Activated naive CD4-positive, alpha-beta T cell treated with Interleukin-2 at 50 U/mL for 16 hours (primary cell): Measurements from ENCODE around the gene EPHB1.
"Not testable (repeated sequence)": the region's sequence is repeated elsewhere in the genome, so short reads cannot be mapped to it uniquely, and the experiment has no call there.

ENCODE experiments used
- DNase-seq: peaks from one replicate; pipeline ENCODE4 v3.0.0-alpha.2; 2020

The EPHB1 gene

DNA sequence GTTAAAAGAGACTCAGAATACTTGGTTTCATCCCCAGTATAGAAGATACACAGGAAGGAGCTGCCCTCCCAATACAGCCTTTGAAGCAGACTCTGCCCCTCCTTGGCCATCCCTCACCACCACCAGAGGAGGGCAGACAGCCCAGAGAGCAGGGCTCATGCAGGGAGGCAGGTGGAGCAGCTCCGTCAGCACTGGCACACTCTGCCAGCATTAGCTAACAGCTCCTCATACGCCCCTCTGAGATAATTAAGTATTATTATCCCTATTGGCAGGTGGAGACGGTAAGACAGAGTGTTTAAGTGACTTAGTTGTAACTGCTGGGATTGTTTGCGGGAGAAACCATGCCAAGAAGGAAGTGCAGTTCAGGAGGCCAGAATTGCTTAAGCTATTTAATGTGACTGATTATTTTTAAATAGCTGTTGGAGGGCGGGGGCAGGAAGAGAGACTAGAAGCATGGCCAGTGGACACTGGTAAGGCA lies 434.0 kb downstream of the EPHB1 start:
- no peak for DNase-seq

DNA sequence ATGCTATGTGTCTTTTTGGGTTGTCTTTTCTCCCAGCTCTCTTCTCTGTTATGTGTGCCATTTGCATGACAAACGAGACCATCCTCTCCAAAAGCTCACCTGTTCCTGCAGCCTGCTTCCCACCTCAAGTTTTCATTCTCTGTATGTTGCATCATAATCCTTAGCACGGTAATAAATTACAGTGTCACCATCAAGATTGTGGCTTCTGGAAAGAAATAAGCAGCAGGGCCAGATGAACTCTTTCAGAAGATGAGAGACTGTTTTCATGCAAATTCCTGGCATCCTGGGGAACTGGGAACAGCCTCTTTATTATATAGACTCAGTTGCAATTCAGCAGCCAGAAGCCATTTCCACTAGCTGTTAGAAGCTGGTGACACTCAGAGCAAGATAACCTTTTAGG lies 436.7 kb downstream of the EPHB1 start:
- DNase-seq, result no peak

DNA sequence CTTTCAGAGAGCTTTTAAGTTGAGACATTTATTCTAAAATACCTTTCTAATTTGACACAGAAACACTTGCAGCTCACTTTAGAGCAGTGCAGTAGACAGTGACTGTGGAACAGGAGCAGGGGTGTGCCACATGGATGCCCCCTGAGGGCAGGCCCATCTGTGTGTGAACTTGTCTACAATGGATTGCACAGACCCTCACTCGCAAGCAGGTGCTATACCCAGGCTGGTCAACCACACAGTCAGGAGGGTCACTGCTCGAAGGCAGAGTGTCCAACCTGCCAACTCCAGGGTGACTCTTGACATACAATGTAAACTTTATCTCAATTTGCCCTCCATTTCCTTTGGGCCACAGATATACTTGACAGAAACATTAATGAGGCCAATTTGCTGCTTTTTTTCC lies 437.2 kb downstream of the EPHB1 start:
- DNase-seq, result no peak

DNA sequence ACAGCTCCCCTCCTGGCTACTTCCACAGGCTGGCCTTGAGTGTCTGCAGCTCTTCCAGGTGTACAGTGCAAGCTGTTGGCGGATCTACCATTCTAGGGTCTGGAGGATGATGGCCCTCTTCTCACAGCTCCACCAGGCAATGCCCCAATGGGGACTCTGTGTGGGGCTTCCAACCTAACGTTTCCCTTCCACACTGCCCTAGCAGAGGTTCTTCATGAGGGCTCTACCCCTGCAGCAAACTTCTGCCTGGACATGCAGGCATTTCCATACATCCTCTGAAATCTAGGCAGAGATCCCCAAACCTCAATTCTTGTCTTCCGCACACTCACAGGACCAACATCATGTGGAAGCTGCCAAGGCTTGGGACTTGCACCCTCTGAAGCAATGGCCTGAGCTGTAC lies 438.4 kb downstream of the EPHB1 start:
- not testable (repeated sequence) for DNase-seq

DNA sequence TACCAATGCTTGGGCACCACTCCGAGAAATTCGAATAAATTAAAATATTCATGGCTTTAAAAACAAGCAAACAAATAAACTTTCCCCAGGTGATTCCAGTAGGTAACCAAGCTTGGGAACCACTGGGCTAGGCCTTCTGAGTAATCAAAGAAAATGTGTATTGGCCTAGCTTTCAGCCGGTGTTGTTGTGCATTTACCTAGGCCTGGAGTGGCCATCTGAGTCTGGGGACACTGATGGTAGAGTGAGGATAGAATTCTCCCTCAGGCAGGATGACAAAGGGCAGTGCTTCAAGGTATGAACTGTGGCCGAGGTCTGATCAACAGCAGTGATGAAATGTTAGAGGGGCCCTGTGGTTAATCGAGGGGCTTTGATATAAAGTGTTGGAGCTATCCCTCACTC lies 440.5 kb downstream of the EPHB1 start:
- no peak for DNase-seq

DNA sequence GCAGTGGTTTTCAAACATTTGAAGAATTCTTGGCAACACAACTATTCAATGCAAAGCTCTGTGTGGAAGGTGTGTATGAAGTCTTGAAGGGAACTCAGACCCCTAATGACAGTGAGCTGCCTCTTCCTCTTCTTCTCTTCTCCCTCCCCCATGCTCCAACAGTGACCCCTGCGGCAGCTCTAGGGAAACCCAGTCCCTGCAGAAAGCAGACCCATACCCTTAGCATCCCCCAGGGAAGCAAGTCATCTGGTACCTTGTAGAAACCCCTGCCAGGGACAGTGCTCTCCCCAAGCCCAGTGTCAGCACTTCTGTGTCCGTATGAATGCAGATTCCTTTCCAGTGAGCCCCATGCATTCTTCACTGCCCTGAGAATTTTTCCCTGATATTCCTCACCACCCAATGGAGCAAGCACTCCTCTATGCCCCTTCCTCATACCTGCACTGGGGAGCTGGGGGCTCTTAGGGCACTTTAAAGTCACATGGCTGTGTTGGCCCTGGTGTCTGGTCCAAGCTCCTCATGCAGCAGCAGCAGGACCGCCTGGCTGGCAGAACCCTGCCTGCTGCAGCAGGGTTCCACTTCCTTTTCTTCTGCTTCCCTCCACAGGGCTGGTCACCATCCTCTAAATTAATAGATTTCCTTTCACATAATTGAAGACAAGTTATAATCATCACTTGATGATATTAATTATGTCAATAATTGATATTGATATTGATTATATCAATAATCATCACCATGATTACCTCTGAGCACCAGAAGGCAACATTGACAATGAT lies 442.5 kb downstream of the EPHB1 start:
- no peak for DNase-seq

DNA sequence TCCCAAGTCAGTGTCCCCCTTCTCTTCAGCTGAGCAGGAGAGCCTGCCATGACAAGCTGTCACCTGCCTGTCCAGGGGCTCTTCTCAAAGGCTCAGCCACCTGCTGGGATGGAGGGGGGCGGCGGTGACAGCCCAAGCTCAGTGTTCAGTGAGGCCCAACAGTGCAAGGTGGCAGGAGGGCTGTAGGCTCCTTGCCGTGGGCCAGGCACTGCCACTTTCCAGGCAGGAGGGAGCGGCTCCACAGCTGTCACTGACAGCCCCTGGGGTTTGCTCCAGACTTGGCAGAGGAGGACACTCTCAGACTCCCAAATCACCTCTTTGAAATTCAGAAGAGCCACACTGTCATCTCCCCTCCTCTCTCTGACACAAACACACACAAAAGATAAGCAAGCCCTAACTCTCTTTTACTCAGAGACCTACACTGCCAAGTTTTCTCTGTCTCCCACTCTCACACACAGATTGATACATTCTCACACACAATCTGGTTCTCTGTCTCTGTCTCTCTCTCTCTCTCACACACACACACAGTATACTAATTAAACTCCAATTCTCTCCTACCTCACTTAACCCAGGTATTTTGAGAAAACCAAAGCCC lies 443.3 kb downstream of the EPHB1 start:
- DNase-seq, result no peak

DNA sequence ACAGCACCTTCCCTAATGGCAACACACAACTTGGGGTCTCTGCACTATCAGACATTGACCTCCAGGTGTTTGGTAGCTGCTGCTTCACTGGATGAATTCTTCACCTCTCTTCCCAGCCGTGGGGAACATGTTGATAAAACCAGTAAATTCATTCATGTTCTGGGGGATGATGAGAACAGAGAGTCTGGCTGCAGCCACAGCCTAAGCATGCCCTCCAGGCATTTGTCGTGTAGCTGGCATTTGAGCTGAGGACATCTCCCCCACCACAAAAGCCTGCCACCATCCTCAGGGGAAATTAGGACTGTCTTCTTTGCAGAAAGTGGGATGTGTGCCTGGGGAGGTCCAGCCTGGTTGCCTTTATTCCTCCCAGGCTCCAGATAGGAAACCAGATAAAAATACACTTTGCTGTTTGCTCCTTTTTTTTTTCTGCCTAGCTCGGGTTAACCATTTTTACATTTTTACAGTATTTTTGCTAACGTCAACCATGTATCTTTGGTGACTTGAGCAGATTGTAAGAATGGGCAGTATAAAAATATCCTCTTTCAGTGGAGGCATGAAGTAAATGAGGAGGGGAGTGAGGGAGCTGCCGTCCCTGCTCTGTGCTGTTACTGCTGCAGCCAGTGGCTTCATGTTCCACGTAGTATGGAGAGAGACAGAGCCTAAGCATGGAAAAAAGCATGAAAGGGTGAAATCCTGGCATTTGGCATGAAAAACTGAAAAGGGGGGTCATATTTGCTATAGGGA lies 444.0 kb downstream of the EPHB1 start:
- no peak for DNase-seq

DNA sequence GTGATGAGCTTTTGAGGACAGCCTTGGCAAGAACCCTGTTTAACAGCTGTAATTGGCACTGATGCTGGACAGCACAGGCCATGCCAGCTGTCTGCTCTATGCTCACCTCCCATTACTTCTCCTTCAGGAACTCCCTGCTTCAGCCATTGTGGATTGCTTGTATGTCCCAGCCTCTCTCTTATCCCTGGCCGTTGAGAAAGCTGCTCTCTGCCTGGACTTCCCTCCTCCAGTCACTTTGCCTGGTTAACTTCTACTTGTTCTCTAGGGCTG lies 444.5 kb downstream of the EPHB1 start:
- no peak for DNase-seq

DNA sequence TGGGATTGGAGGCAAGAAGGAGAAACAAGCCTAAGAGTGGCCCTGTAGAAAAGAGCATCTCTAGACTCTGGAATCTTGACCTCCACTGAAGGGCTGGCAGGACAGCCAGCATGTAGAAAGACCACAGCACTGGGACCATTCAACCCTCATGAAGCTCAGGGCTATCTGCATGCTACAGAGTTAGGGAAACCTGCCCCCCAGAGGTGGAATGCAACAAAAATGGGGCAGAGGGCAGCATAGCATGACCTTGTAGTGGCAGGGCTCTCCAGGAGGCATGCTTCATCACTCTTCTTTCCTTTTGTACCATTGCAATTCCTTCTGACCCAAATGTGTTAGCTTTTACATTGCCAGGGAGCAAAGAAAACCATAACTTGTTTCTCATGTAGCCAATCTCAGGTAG lies 445.4 kb downstream of the EPHB1 start:
- DNase-seq, result no peak

DNA sequence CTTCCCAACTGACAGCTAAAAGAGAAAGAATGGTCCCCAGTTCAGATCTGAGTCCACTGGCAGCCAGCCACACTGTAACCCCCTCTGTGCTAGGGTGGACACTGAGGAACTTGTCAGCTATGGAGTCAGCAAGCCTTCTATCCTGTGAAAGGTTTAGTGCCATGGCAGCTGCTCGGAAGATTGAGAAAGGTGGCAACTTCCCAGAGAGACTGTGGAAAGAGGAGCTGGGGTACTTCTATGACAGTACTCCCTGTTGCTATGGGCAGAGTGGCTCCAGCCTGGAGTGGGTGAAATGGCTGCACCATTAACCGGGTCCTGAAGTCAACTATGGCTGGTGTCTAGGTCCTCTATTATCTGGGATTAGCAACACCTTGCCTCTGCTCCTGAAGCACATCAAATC lies 447.2 kb downstream of the EPHB1 start:
- DNase-seq, result no peak

DNA sequence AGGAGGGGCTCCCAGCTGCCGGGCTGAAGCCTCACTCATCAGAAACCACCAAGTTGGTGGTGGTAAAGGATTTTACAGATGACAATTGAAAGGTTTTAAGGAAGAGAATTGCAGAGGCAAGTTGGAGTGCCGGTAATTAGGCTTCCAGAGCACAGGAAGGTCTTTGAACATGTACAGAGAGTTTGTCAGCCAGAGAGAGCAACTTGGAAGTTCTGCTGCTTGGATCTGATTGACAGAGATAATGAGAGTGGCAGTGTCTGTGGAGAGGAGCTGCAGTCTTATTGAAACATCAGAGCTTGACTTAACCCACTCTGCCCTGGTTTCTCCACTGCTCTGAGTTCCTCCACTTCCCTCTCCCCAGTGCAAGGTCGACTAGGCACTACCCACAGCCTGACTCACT lies 448.6 kb downstream of the EPHB1 start:
- DNase-seq, result no peak

DNA sequence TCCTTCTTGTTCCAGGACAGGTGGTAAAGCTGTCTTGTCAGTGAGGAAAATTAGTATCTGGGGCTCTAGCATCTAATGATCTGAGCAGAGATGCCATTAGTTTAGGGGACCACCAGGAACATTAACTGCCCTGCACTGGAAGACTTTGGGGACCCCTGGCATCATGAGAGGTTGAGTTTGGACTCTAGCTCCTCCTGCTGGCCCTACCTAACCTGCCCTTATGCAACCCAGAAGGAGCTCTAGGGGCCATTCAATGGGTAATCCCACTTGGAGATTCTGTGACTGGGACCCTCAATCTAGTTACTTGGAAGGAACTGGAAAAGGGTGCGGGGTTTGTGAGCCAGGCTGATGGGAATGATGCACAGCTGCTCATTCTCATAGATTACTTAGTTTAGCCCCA lies 451.0 kb downstream of the EPHB1 start:
- DNase-seq, result no peak

DNA sequence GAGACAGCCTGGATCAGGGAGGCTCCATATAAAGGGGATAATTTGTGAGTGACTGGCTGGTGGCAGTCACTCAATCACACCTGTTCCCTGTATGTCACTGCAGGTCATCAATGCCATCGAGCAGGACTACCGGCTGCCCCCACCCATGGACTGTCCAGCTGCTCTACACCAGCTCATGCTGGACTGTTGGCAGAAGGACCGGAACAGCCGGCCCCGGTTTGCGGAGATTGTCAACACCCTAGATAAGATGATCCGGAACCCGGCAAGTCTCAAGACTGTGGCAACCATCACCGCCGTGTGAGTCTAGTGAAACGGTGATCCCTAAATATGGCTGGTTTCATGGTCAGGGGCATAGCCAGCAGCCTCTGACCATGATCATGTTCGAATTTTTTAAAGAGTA lies 453.2 kb downstream of the EPHB1 start:
- DNase-seq, result no peak

DNA sequence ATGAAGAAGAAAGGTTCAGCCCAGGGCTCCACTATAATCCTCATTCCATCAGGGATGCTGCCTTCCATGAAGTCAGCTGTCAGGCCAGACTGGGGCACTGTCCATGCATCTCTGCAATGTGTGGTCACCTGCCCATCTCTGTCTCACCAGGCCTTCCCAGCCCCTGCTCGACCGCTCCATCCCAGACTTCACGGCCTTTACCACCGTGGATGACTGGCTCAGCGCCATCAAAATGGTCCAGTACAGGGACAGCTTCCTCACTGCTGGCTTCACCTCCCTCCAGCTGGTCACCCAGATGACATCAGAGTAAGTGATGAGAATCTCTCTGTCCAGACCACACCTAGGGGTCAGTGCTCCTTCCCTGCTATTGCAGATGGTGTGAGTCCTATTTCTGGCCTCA lies 454.1 kb downstream of the EPHB1 start:
- no peak for DNase-seq

DNA sequence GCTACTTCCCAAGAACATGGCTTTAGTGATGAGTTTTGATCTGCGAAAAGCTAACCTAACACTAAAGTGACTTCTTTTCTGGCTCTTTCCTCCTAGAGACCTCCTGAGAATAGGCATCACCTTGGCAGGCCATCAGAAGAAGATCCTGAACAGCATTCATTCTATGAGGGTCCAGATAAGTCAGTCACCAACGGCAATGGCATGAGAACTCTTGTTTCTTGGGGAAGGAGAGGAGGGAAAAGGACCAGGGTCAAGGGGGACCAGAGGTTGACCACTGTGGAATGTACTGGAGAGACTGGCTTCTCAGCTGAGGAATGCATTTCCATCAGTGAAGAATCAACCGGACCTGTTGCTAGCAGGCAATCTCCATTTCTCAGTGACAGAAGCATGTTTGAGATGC lies 463.9 kb downstream of the EPHB1 start:
- DNase-seq, result no peak

DNA sequence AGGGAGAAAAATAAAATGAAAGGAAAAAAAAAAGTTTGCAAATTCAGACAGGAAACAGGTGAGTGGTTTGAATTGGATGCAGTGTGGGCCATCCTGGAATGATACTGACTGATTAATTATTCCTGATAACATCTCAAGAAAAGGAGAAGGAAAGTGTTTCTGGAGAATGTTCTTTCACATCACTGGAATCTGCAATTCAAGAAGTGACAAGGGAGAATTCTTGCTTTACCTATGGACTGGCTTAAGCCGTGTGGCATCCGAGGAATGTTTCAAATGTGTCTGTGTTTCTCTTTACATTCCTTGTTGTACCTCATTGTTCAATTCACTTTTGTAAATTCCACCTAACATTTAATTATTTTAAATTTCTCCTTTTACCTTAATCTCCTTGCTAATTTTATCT lies 465.0 kb downstream of the EPHB1 start:
- no peak for DNase-seq

DNA sequence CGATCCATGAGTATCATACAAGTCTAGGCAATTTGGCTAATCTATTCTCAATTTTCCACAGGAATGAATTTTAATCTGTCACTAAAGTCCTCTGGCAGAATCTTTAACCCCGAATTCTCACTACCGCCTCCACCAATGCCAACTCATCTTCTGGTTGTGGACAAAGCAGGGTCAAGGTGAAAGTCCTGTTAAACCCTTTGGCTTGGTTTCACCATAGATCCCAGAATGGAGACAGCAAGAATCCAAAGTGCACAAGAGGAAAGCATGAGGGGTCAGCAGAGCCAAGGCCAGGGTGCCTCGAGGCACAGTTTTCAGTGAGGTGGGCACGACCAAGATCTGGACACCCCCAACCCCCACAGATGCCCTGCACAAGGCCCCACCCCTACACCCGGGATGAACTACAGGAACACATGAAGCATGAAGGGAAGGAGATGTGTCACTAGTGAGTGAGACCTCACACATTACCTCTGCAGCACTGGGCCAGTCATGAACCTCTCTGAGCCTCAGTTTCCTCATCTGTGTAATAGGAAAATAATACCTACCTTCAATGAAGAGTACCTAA lies 466.2 kb downstream of the EPHB1 start:
- no peak for DNase-seq

DNA sequence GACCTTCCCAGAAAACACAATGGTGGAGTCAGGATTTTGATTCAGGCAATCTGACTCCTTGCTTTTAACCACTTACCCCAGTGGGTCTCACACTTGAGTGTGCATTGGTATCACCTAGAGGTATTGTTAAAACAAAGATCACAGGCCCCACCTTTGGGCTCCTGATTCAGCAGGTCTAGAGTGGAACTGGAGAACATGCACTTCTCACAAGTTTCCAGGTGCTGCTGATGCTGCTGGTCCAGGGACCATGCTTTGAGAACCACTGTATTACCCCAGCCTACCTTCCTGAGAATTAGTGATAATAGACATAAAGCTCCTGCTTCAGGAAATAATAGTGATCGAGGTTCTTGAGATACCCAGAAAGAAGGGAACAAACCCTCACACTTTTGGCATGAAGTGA lies 466.9 kb downstream of the EPHB1 start:
- no peak for DNase-seq

DNA sequence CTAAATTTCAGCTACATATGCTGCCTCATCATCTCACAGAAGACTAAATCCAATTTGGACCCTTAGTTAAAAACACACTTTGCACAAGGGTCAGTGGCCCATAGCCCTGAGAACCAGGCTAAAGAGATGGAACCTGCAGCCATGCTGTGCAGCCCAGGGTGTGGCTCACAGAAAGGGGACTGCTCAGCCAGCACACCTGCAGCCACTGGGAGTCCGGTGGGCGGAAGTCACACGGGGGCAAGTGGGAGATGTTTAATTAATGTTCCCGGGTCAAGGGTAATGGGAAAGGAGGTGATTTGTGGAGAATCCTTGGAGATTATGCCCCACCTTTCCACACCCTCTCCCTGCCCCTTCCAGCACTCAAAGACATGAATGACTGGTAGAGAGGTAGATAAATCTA lies 467.4 kb downstream of the EPHB1 start:
- DNase-seq, result no peak

DNA sequence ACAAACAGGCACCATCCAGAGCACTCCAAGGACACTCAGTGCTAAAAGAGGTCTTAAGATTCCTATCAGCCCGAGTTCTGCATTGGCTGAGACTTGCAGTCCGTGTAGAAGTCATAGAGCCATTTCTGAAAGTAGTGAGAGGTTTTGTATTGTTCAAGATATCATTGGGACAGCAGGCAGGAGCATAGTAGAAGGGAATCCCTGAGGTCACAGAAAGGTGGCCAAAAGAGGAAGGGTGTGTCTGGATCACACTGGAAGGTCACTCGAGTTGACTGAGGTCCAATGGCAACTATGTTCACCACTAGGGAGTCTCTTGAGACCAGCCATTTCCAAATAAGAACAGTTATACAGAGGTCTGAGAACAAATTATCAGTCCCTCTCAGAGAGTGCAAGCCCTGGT lies 468.3 kb downstream of the EPHB1 start:
- DNase-seq, result no peak

DNA sequence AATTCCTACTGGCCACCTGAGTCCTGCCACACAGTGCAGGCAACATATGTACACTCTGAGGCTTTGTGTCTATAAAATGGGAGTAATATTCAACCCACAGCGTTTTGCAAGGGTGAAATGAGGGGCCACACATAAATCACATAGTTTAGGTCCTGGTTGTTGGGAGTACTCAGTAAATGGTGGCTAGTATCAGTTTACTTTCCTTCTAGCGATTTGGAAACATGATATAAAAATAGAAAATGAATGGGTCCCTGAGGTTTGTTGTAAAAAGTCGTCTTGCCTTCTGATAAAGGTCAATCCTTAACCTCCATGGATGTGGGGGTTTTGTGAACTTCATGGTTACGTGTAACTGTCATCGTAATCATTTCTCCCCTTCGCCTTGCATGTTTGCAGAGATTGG lies 472.4 kb downstream of the EPHB1 start:
- no peak for DNase-seq

DNA sequence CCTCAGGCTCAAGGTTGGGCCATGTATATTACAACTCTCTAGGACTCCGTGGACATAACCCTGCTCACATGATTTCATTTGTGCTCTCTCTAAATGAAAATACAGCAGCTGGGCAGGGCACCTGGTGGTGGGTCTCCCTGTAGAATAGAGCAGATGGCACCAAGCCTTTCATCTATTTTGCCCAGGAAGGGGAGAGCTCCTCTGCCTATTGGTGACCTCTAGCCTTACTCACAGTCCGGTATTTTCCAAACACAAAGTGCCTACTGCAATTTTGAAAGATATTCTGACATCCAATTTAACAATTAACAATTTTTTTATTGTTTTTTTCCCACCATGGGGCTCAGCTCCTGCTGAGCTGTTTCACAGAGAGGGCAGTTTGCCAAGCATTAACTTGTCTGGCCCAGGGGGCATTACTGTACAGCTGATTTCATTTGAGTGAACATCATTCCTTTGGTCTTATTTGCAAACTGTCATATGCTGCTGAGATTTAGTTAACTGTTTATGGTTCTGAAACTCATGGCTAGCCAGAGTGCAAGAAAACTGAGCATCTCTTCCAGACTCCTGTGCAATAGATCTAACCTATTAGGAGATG lies 474.0 kb downstream of the EPHB1 start:
- no peak for DNase-seq
